ENCODE measurements around the gene SURF1.

GRCh38 chr9:133333566-133333965 lies 22.7 kb downstream of the SURF1 start:
- TF ChIP-seq CTCF (conservative IDR thresholded peaks at IDR 0.05 in 1 of 2, IDR thresholded peaks at IDR 0.05 in 1 of 2; ENCODE audit: extremely low read depth in 1 of 2, insufficient read depth in 1 of 2, low read depth in 1 of 2, low read length in 2 of 2) = no peak
- TF ChIP-seq EZH2 (IDR thresholded peaks at IDR 0.05; ENCODE audit: borderline replicate concordance, low read length) = no peak
